T47D (cell line): Measurements from ENCODE around the gene UNK.
"Not testable (repeated sequence)": the region's sequence is repeated elsewhere in the genome, so short reads cannot be mapped to it uniquely, and the experiment has no call there.

Source experiments
- DNase-seq, 2 experiments: peaks; one replicate each; pipeline versions ENCODE4 v3.0.0 to v3.0.0-alpha.2; 2011 to 2012; ENCODE audit warnings: low read depth in 1 of 2, low spot score in 1 of 2
- JUND ChIP-seq: IDR thresholded peaks from 2 replicates; pipeline ENCODE4 v1.6.1; 2012; ENCODE audit warnings: low read depth
- in situ Hi-C: cut with HindIII; loops from 2 replicates; pipeline ENCODE4 v1.10.0; 2016; ENCODE audit warnings: low sequenced_read_pairs, low pct_unique_long_range_greater_than_20kb

The UNK gene

GRCh38 chr17:75758131-75758905 lies 26.3 kb upstream of the UNK start:
- TF ChIP-seq JUND = no peak
- DNase-seq = peak in 1 of 2 experiments; percentile 55
- in situ Hi-C loops = no loop called here

GRCh38 chr17:75759457-75759856 lies 25.1 kb upstream of the UNK start:
- no peak for TF ChIP-seq JUND
- in situ Hi-C loops = no loop called here
- DNase-seq = no peak

DNA sequence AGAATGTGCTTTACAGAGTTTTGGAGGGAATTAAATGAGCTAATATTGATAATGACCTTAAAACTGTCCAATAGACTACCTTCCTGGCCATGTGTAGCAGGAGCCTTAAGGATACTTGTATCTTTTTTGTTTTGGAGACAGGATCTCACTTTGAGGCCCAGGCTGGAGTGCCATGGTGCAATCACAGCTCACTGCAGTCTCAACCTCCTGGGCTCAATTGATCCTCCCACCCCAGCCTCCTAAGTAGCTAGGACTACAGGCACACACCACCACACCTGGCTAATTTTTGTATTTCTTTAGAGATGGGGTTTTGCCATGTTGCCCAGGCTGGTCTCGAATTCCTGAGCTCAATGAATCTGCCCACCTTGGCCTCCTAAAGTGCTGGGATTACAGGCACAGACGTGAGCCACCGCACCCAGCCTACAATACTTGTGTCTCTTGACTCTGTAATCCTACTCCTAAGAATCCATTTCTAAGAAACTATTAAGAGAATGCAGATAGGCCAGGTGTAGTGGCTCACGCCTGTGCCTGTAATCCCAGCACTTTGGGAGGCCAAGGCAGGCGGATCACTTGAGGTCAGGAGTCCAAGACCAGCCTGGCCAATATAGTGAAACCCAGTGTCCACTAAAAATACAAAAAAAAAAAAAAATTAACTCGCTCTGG lies 24.5 kb upstream of the UNK start:
- in situ Hi-C loops, DNase-seq: not testable (repeated sequence)

- in situ Hi-C loops = no loop called here
- TF ChIP-seq JUND = no peak
- no peak for DNase-seq
Observed at GRCh38 chr17:75762513-75763268, 21.9 kb upstream of the UNK start.

DNA sequence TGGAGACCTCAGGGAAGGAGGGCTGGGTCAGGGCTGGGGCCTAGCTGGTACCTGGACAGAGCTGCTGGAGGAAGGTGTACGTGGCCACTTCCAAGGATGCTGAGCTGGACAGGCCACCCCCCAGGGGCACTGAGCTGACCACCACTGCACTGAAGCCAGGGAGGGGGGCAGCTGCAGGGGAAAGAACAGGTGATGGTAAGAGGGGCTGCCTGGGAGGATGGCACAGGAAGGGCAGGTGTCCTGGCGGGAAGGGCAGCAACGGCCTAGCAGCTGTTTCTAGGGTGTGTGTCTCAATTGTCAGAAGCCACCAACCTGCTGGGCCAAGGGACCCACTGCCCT lies 21.4 kb upstream of the UNK start:
- no peak for TF ChIP-seq JUND
- in situ Hi-C loops = no loop called here
- no peak for DNase-seq

GRCh38 chr17:75763613-75764416 lies 20.8 kb upstream of the UNK start:
- no peak for TF ChIP-seq JUND
- in situ Hi-C loops = no loop called here
- DNase-seq = no peak

DNA sequence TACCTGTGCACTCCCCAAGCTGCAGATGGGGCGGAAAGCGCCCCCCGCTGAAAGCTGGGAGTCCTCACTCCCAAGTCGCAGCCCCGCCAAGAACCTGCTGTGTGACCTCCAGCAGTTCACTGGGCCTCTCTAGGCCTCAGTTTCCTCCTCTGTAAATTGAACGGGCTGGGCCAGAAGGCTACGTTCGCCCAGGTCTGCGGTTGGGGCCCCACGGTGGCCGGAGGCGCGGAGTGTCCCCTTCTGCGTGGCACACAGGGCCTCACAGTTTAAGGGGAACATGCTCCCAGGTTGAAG lies 20.2 kb upstream of the UNK start:
- no peak for TF ChIP-seq JUND
- in situ Hi-C loops = no loop called here
- no peak for DNase-seq

DNA sequence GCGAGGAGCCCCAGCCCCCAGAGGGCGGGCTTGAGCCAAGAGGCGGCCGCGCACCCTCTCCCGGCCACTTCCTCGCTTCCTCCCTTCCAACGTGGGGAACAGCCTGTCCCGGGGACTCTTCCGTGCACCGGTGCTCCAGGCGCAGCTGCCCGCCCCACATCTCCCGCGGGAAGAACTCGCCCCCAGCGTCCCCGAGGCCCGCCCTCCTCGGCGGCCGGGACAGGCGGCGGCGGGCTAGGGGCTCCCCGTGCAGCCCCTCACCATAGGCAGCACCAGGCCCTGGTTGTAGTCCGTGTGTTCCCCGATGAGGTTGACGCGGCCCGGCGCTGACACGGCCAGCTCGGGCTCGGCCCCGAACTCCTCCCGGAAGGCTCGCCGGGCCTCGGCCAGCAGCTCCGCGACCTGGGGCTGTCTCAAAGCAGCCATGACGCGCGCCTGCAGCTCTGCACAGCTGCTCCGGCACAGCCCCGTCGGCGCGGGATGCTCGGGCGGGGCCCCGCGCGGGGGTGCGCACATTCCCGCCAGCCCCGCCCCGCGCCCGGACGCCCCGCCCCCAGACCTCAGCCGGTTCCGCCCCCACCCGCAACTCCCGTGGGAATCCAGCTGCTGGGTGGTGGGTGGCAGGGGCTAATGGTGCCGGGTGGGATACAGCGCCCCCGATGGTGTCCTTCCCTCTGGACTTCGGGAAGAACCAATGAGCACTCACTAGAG lies 19.7 kb upstream of the UNK start, which contains the start of gene GALK1:
GALK1 (minus strand) TSS at position 482 of the 711 bp plus-strand sequence; CDS start at position 426, 56 bp downstream.
- TF ChIP-seq JUND = no peak
- DNase-seq = peak; percentile 82 to 87
- in situ Hi-C loops = no loop called here

GRCh38 chr17:75765981-75766380 lies 18.6 kb upstream of the UNK start:
- in situ Hi-C loops = no loop called here
- DNase-seq = no peak
- TF ChIP-seq JUND = no peak

DNA sequence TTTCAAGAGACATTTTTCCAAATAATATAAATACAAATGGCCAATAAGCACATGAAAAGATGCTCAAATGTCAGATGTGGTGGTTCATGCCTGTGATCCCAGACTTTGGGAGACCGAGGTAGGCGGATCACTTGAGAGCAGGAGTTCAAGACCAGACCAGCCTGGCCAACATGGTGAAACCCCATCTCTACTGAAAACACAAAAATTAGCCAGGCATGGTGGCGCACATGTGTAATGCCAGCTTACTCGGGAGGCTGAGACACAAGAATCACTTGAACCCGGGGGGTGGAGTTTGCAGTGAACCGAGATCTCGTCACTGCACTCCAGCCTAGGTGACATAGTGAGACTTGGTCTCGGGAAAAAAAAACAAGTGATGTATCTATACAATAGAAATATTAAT lies 16.7 kb upstream of the UNK start:
- in situ Hi-C loops = no loop called here
- no peak for DNase-seq
- TF ChIP-seq JUND = no peak

- no peak for DNase-seq
Observed at GRCh38 chr17:75769536-75769935, 15.1 kb upstream of the UNK start.

More at GRCh38 chr17:75769536-75769935, 15.1 kb upstream of the UNK start:
- in situ Hi-C loops = no loop called here
- no peak for TF ChIP-seq JUND
